ENCODE data around the gene MSI2. TPM values are rescaled to one million over a fixed set of nuclear protein-coding genes. Genes with fewer than 3 reads are reported as not detected.

The MSI2 gene
- total RNA-seq, 4 donors from 2014 or later, result 60.7 to 101 (median 70.9) TPM

DNA sequence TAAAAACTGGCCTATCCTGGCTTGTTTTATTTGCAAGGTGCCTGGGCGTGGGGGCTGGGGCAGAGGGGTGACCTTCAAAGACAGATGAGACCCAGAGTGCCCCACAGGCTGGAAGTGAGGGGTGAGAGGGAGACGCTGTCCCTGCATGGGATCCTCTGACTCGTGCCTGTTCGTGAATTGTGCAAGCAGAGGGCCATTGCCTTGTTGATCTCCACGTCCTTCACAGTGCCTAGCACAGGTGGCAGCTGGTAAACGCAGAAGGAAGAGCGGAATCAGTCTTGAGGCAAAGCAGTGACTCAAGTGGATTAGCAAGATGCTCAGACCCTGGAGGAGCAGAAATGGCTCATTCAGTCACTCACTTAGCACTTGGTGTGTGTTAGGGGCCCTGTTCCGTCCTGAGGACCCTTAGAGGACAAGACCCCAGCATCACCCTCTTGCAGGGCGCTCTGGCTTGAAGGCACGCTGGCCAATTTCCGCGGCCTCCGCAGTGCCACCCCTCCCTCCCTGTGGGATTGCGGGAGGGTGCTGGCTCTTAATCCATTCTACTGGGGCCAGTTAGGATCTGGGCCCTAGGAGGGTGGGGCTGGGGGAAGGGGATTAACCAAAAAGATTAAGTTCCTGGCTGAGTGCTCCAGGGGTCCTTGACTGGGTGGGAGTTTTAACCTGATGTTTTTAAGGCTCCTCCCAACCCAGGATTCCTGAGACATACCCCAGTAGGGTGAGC lies 337.6 kb downstream of the MSI2 start:
- Histone ChIP-seq H3K9me3 (no peaks in the 10 kb centered on the region), H3K4me1 (peaks cover 0 to 12% of the 10 kb centered on the region in 2 donors), H3K27me3 (no peaks in the 10 kb centered on the region), H3K36me3 (no peaks in the 10 kb centered on the region), H3K27ac (no peak overlapping the region), H3K4me3 (replicated peaks in 1 of 3) (no peak overlapping the region)
- TF ChIP-seq, protein P1, sequence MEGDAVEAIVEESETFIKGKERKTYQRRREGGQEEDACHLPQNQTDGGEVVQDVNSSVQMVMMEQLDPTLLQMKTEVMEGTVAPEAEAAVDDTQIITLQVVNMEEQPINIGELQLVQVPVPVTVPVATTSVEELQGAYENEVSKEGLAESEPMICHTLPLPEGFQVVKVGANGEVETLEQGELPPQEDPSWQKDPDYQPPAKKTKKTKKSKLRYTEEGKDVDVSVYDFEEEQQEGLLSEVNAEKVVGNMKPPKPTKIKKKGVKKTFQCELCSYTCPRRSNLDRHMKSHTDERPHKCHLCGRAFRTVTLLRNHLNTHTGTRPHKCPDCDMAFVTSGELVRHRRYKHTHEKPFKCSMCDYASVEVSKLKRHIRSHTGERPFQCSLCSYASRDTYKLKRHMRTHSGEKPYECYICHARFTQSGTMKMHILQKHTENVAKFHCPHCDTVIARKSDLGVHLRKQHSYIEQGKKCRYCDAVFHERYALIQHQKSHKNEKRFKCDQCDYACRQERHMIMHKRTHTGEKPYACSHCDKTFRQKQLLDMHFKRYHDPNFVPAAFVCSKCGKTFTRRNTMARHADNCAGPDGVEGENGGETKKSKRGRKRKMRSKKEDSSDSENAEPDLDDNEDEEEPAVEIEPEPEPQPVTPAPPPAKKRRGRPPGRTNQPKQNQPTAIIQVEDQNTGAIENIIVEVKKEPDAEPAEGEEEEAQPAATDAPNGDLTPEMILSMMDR (IDR thresholded peaks at IDR 0.05), result no peak
- no peak for TF ChIP-seq POLR2A (IDR thresholded peaks at IDR 0.05)
- intact Hi-C loops (cut with DNase I), result no loop called here
- DNase-seq, result no peak
- WGBS, 2 donors, result 91 to 95% methylated on average over 10 to 14 of the region's 14 CpGs

DNA sequence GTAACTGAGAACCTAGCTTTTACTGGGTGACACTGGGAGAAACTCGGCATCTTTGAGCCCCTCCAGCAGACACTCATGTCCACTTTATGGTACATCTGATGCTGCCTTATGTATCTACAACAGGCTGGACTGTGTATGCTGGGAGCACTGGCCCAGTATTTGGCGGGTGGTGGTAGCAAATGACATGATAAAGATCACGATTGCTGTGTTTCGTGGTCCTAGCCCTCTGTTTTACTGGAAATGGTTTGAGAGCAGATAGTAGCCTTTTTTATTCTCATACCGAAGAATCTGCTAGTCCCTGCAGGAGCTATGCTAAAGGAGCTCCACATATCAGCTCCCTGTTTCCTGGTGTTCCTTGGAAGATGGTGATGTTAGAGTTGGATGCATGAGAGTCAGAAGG lies 338.4 kb downstream of the MSI2 start:
- intact Hi-C loops (cut with DNase I), result loop anchor here (5.0 kb wide), 1 partner anchor 83 kb away; no protein-coding TSS in a partner anchor

DNA sequence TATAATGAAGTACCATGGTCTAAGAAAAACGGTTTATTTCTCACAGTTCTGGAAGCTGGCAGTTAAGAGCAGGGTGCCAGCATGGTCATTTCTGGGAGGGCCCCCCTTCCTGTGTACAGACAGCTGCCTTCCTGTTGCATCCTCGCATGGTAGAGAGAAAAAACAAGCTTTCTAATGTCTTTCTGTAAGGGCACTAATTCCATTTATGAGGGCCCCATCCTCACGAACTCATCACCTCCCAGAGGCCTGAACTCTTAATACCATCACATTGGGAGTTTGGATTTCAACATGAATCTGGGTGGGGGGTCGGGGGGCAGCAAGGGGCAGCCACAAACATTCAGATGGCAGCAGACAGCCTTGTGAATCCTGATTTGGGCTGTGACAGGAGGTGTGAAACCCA lies 339.1 kb downstream of the MSI2 start:
- intact Hi-C loops (cut with DNase I), result loop anchor here (5.0 kb wide), 1 partner anchor 82 kb away; no protein-coding TSS in a partner anchor
- DNase-seq, result no peak
- Histone ChIP-seq H3K9me3 (no peaks in the 10 kb centered on the region), H3K4me3 (replicated peaks in 1 of 3) (no peak overlapping the region), H3K4me1 (peaks cover 0 to 10% of the 10 kb centered on the region in 2 donors), H3K27me3 (no peaks in the 10 kb centered on the region), H3K36me3 (no peaks in the 10 kb centered on the region), H3K27ac (no peak overlapping the region)
- 95 to 99% methylated on average over 4 of the region's 4 CpGs for WGBS, 2 donors
- TF ChIP-seq POLR2A (IDR thresholded peaks at IDR 0.05), result no peak
- TF ChIP-seq, protein P1 (IDR thresholded peaks at IDR 0.05), result no peak

More for the DNA sequence above, 338.4 kb downstream of the MSI2 start:
- Histone ChIP-seq H3K9me3 (no peaks in the 10 kb centered on the region), H3K36me3 (no peaks in the 10 kb centered on the region), H3K4me3 (replicated peaks in 1 of 3) (no peak overlapping the region), H3K27ac (no peak overlapping the region), H3K27me3 (no peaks in the 10 kb centered on the region), H3K4me1 (peaks cover 0 to 8% of the 10 kb centered on the region in 2 donors)
- WGBS, 2 donors, result 95 to 98% methylated on average over 5 of the region's 5 CpGs
- DNase-seq, result no peak
- no peak for TF ChIP-seq POLR2A (IDR thresholded peaks at IDR 0.05)
- TF ChIP-seq, protein P1 (IDR thresholded peaks at IDR 0.05), result no peak

DNA sequence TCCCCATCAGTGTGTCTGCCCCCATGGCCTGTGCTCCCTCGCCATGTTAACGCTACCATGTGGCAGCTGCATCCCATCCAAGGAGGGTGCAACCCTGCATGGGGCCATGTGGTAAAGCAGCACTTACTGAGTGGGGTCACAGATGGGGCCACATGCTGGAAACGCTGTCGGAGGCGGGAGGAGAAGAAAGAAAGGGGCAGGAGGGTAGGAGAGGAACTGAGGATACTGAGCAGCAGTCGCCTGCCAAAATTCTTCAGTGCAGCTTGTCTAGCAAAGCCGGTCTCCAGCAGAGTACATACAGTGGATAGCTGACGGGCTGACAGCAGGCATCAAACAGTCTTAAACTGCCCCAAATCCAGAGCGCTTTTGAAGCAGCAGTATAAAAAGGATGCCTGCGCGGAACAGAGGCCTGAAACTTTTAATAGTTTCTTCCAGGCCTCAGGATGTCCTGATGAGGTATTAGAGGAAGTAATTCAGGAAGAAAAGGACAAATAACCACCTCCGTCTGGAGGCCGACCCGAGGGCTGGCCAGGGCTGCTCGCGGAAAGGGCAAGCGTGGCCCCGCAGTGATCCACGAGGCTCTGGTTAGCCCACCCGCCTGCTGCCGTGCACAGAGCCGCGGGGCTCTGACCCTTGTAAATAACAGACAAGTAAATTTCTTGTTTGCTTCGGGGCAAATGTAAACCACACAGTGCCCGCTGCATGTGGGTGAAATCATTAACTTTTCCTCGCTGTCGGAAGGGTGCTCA lies 339.8 kb downstream of the MSI2 start:
- H3K27me3 ChIP-seq, result no peaks in the 10 kb centered on the region
- H3K9me3 ChIP-seq, result no peaks in the 10 kb centered on the region
- 79% methylated on average over 25 to 27 of the region's 27 CpGs for WGBS, 2 donors
- H3K36me3 ChIP-seq, result no peaks in the 10 kb centered on the region
- peaks cover 0 to 12% of the 10 kb centered on the region in 2 donors for H3K4me1 ChIP-seq
- H3K27ac ChIP-seq, result no peak overlapping the region
- H3K4me3 ChIP-seq (replicated peaks in 1 of 3), result no peak overlapping the region
- TF ChIP-seq, protein P1 (IDR thresholded peaks at IDR 0.05), result no peak
- no peak for TF ChIP-seq POLR2A (IDR thresholded peaks at IDR 0.05)
- no peak for DNase-seq
- intact Hi-C loops (cut with DNase I), result loop anchor here (5.0 kb wide), 1 partner anchor 81 kb away; no protein-coding TSS in a partner anchor

DNA sequence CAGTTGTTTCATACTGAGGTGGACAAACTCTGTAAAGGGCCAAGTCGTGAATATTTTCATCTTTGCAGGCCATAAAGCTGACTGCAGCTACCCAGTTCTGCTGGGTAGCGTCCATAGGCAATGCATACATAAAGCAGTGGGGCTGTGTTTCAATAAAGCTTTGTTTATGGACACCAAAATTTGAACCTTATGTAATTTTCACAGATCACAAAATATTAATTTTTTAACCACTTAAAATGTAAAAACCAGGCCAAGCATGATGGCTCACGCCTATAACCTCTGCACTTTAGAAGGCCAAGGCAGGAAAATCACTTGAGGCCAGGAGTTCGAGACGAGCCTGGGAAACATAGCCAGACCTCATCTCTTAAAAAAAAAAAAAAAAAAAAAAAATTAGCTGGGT lies 340.8 kb downstream of the MSI2 start:
- WGBS, 2 donors, result 84 to 99% methylated on average over 5 of the region's 5 CpGs
- H3K9me3 ChIP-seq, result no peaks in the 10 kb centered on the region
- H3K36me3 ChIP-seq, result no peaks in the 10 kb centered on the region
- no peak overlapping the region for H3K4me3 ChIP-seq (replicated peaks in 1 of 3)
- H3K27ac ChIP-seq, result no peak overlapping the region
- no peak for TF ChIP-seq POLR2A (IDR thresholded peaks at IDR 0.05)
- TF ChIP-seq, protein P1 (IDR thresholded peaks at IDR 0.05), result no peak
- no peaks in the 10 kb centered on the region for H3K27me3 ChIP-seq
- intact Hi-C loops (cut with DNase I), result loop anchor here (5.0 kb wide), 1 partner anchor 80 kb away; no protein-coding TSS in a partner anchor
- no peak for DNase-seq
- peaks cover 0 to 12% of the 10 kb centered on the region in 2 donors for H3K4me1 ChIP-seq

Measured in thyroid gland (tissue), 4 donors.